ENCODE data around the gene MICB.

- no peak for TF ChIP-seq CTCF (IDR thresholded peaks at IDR 0.05)
- no peak for TF ChIP-seq EZH2 (IDR thresholded peaks at IDR 0.05; ENCODE audit: borderline replicate concordance, insufficient read depth, low read depth, low read length, poor library complexity, severe bottlenecking)
These were observed 25.7 kb upstream of the MICB start for GRCh38 chr6:31472259-31472658.
